SK-N-SH (cell line): ENCODE data around the gene STK26.

ENCODE experiments used
- CTCF ChIP-seq: fragments of 200-600 bp; sonication (generic); IDR thresholded peaks from 2 replicates; pipeline ENCODE4 v1.6.1; 2017; ENCODE audit warnings: antibody characterized with exemption, mild to moderate bottlenecking, moderate library complexity
- FOXM1 ChIP-seq: IDR thresholded peaks from 2 replicates; pipeline ENCODE4 v1.4.0; 2012; ENCODE audit warnings: low read depth, mild to moderate bottlenecking
- RFX5 ChIP-seq: IDR thresholded peaks from 2 replicates; pipeline ENCODE4 v1.6.1; 2012; ENCODE audit warnings: mild to moderate bottlenecking, improper control_type of control experiment, low read length
- SMC3 ChIP-seq: IDR thresholded peaks from 2 replicates; pipeline ENCODE4 v1.6.1; 2012; ENCODE audit warnings: low read depth, low read length, improper control_type of control experiment
- YY1 ChIP-seq: IDR thresholded peaks from 2 replicates; pipeline ENCODE4 v1.4.0; 2012; ENCODE audit warnings: low read depth, mild to moderate bottlenecking

- no peak for TF ChIP-seq CTCF
- TF ChIP-seq SMC3, result no peak
- no peak for TF ChIP-seq YY1
- no peak for TF ChIP-seq FOXM1
- TF ChIP-seq RFX5, result no peak
Observed at GRCh38 chrX:132045456-132045855, 22.4 kb downstream of the STK26 start.
